A549 (cell line): ENCODE results near the gene KDM3A.

Experiments
- CEBPB ChIP-seq, 2 experiments: fragments of >200 bp in 1 of 2; sonication (Bioruptor Twin) in 1 of 2; formaldehyde crosslinking in 1 of 2; IDR thresholded peaks; 2 replicates each; pipeline ENCODE4 v1.6.1; 2012 to 2016
- KDM1A ChIP-seq: fragments of 200-600 bp; sonication (generic); IDR thresholded peaks from 2 replicates; pipeline ENCODE4 v1.6.1; 2016; ENCODE audit warnings: low read depth, mild to moderate bottlenecking
- RCOR1 ChIP-seq: fragments of 150-350 bp; IDR thresholded peaks from 2 replicates; pipeline ENCODE4 v1.6.1; 2014; ENCODE audit warnings: antibody characterized with exemption, low read length, low read depth
- TF ChIP-seq, protein P1 (sequence below): fragments of >200 bp; sonication (Bioruptor Twin); formaldehyde crosslinking; IDR thresholded peaks from 3 replicates; pipeline ENCODE4 v1.5.1; 2016

DNA sequence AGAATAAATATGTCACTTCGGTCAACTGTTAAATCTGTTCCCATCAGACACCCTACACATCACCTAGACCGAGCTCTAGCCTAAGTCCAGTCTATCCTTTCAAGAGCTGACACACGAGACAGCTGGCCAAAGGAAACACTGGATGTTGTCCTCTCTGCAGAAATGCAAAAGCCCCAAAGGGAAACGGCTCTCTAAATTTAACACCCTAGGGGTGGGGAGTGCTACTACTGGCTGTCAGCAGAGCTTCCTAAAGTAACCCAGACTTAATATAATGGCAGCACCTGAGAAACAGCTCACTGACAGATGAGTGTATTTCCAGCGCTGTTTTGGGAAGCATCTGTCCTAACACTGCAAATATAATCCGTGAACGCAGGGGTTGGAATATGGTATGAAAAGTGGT lies 66.4 kb downstream of the KDM3A start:
- TF ChIP-seq, protein P1, sequence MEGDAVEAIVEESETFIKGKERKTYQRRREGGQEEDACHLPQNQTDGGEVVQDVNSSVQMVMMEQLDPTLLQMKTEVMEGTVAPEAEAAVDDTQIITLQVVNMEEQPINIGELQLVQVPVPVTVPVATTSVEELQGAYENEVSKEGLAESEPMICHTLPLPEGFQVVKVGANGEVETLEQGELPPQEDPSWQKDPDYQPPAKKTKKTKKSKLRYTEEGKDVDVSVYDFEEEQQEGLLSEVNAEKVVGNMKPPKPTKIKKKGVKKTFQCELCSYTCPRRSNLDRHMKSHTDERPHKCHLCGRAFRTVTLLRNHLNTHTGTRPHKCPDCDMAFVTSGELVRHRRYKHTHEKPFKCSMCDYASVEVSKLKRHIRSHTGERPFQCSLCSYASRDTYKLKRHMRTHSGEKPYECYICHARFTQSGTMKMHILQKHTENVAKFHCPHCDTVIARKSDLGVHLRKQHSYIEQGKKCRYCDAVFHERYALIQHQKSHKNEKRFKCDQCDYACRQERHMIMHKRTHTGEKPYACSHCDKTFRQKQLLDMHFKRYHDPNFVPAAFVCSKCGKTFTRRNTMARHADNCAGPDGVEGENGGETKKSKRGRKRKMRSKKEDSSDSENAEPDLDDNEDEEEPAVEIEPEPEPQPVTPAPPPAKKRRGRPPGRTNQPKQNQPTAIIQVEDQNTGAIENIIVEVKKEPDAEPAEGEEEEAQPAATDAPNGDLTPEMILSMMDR = no peak
- TF ChIP-seq KDM1A = no peak
- no peak for TF ChIP-seq CEBPB (IDR thresholded peaks at IDR 0.05)
- TF ChIP-seq RCOR1 = no peak
